HepG2 (cell line): Measurements from ENCODE around the gene ZER1. TPM values are rescaled to one million over a fixed set of nuclear protein-coding genes. Genes with fewer than 3 reads are reported as not detected.

Experiments
- ATAC-seq: fragments of 200-7000 bp; cut with Tn5 transposase; 3 replicates; pipeline ENCODE4 v1.9.1; 2020; ENCODE audit warnings: mild to moderate bottlenecking, moderate library complexity
- BruUV-seq: library from RNA; stranded (reverse); fragments of 400-500 nt; replicated peaks from 2 replicates; lab custom pipeline; 2021; lab: Mats Ljungman, UMichigan
- CTCF ChIA-PET: fragments of 300-600 bp; formaldehyde crosslinking; extraction: SDS; loops from one replicate; lab custom pipeline; 2021; ENCODE audit warnings: low total read pairs, inconsistent platforms, low intra/inter-chr PET ratio; lab: Yijun Ruan, JAX
- POLR2A ChIA-PET: fragments of 350-600 bp; sonication (Branson Sonifier 250); formaldehyde crosslinking; loops from one replicate; lab custom pipeline; 2020; ENCODE audit warnings: antibody characterized with exemption, inconsistent platforms; lab: Yijun Ruan, JAX
- DNase-seq: peaks from one replicate; pipeline ENCODE4 v3.0.0-alpha.2; 2015; ENCODE audit warnings: low spot score
- FAIRE-seq: peaks from 3 replicates; lab custom pipeline; 2011; peaks lifted over from hg19 to GRCh38; lab: Jason Lieb, UNC
- H2AFZ ChIP-seq: one replicate; pipeline ENCODE4 v1.6.1; 2011; ENCODE audit warnings: low read length, inconsistent platforms
- H3K27ac ChIP-seq: fragments of 300-600 bp; 3 replicates; pipeline ENCODE4 v1.8.0; 2011; ENCODE audit warnings: mixed run types, mild to moderate bottlenecking, mixed read lengths, low read length, inconsistent platforms; ENCODE audit not compliant: insufficient read depth; ENCODE audit errors: extremely low read length
- H3K27me3 ChIP-seq, 2 experiments: fragments of 200-600 bp in 1 of 2; 2 replicates in 1 of 2; 3 replicates in 1 of 2; pipeline versions ENCODE4 v1.6.0 to v1.8.0; 2011; ENCODE audit warnings: low read length in 2 of 2, mild to moderate bottlenecking in 2 of 2, moderate library complexity in 2 of 2, inconsistent platforms in 1 of 2; ENCODE audit not compliant: insufficient read depth in 2 of 2, control insufficient read depth in 1 of 2
- H3K36me3 ChIP-seq, 2 experiments: fragments of 200-600 bp in 1 of 2; replicated peaks in 1 of 2; 2 replicates in 1 of 2; 3 replicates in 1 of 2; pipeline versions ENCODE4 v1.5.1 to v1.8.0; 2011; ENCODE audit warnings: low read length in 2 of 2, inconsistent platforms in 1 of 2; ENCODE audit not compliant: insufficient read depth in 2 of 2, control insufficient read depth in 1 of 2
- H3K4me1 ChIP-seq: 2 replicates; pipeline ENCODE4 v1.5.1; 2012; ENCODE audit warnings: low read length, inconsistent platforms; ENCODE audit not compliant: insufficient read depth
- H3K4me2 ChIP-seq: 2 replicates; pipeline ENCODE4 v1.6.0; 2011; ENCODE audit warnings: low read depth, low read length, inconsistent platforms
- H3K4me3 ChIP-seq, 3 experiments: fragments of 200-600 bp in 1 of 3; sonication (generic), shearing (Covaris generic) in 1 of 3; replicated peaks in 1 of 3; 2 replicates each; pipeline ENCODE4 v1.5.1; 2011 to 2016; ENCODE audit warnings: low read length in 3 of 3, inconsistent platforms in 2 of 3, low read depth in 2 of 3, mild to moderate bottlenecking in 2 of 3, control low read depth in 1 of 3, mixed read lengths in 1 of 3; ENCODE audit not compliant: insufficient read depth in 1 of 3
- H3K79me2 ChIP-seq: one replicate; pipeline ENCODE4 v1.6.1; 2011; ENCODE audit warnings: low read length, inconsistent platforms; ENCODE audit not compliant: insufficient read depth
- H3K9ac ChIP-seq: 2 replicates; pipeline ENCODE4 v1.6.0; 2011; ENCODE audit warnings: mild to moderate bottlenecking, low read depth, low read length, inconsistent platforms; ENCODE audit not compliant: insufficient read depth
- H3K9me3 ChIP-seq: 2 replicates; pipeline ENCODE4 v1.5.1; 2012; ENCODE audit warnings: mild to moderate bottlenecking, low read length
- H4K20me1 ChIP-seq: 2 replicates; pipeline ENCODE4 v1.6.0; 2011; ENCODE audit warnings: inconsistent platforms, mild to moderate bottlenecking, low read length, moderate library complexity; ENCODE audit not compliant: insufficient read depth
- AGO2 ChIP-seq: fragments of 200-400 bp; formaldehyde crosslinking; optimal IDR thresholded peaks from 2 replicates; pipeline ENCODE3; 2017; ENCODE audit warnings: mild to moderate bottlenecking, low read depth, low read length, moderate library complexity
- MED8 ChIP-seq: sonication (generic); formaldehyde crosslinking; IDR thresholded peaks from 2 replicates; pipeline ENCODE4 v1.8.1; 2023; ENCODE audit warnings: mild to moderate bottlenecking, missing genetic modification reagents; ENCODE audit not compliant: insufficient replicate concordance
- WGBS: methylation state at CpG from one replicate; pipeline ENCODE4 v1.1.6; 2017; ENCODE audit warnings: low lambda C conversion rate; 5-methylcytosine and 5-hydroxymethylcytosine counted together
- in situ Hi-C: cut with HindIII; loops from 2 replicates; pipeline ENCODE4 v1.10.0; 2017; ENCODE audit warnings: low pct_unique_long_range_greater_than_20kb; ENCODE audit not compliant: extremely low pct_ligation_motif_present
- intact Hi-C: fragments of 100-400 bp; cut with micrococcal nuclease; formaldehyde crosslinking; loops from one replicate; pipeline ENCODE4 v1.10.0; 2022; ENCODE audit not compliant: unreplicated experiment
- polyA plus RNA-seq, 8 experiments: library from polyadenylated mRNA; depleted of rRNA in 3 of 8; stranded (reverse) in 7 of 8; unstranded in 1 of 8; fragments of >200 nt; fragmentation: Illumina TruSeq in 4 of 8; extraction: Trizol in 4 of 8; gene quantifications; 2 replicates each; pipeline versions ENCODE4 v1.2.1 to v1.2.3, GENCODE V29; 2011 to 2016; ENCODE audit warnings: low read depth in 4 of 8, missing spikeins in 1 of 8, mixed read lengths in 1 of 8; ENCODE audit not compliant: insufficient read depth in 1 of 8
- total RNA-seq, 5 experiments: library from RNA; depleted of rRNA; stranded (reverse); fragments of >200 nt; fragmentation: Illumina TruSeq; extraction: Trizol; gene quantifications; 2 replicates each; pipeline ENCODE4 v1.2.3, GENCODE V29; 2016; ENCODE audit warnings: low read depth in 1 of 5
- TF ChIP-seq, protein P1 (sequence below): sonication (generic); formaldehyde crosslinking; IDR thresholded peaks from 2 replicates; pipeline ENCODE4; 2020; ENCODE audit warnings: missing genetic modification reagents, mild to moderate bottlenecking, borderline replicate concordance

The ZER1 gene
- total and polyA plus RNA-seq, 2 of the 13 experiments (the other 11 are each of a cell fraction or from before 2014, with no cell fraction given) = 7.7 to 40.0 TPM

DNA sequence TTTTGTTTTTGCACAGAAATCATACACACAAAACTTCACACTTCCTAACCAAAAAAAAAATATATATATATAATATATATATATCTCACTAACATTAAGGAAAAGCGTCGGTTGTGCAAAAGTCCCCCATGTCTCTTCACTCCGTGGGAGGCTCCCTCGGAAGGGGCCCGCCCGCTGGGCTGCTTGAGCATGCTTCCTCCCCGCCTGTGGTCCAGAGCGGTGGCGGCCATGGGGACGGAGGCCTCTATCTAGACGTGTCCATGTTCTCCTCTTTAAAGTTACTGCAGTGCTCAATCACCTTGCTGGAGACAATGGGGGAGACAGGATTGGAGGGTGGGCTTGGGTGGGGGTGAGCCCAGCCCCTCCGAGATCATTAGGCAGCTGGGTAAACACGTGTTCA, 40.6 kb downstream of the ZER1 start (continued):
- no peak for TF ChIP-seq MED8 (CRISPR knock-in tag)

DNA sequence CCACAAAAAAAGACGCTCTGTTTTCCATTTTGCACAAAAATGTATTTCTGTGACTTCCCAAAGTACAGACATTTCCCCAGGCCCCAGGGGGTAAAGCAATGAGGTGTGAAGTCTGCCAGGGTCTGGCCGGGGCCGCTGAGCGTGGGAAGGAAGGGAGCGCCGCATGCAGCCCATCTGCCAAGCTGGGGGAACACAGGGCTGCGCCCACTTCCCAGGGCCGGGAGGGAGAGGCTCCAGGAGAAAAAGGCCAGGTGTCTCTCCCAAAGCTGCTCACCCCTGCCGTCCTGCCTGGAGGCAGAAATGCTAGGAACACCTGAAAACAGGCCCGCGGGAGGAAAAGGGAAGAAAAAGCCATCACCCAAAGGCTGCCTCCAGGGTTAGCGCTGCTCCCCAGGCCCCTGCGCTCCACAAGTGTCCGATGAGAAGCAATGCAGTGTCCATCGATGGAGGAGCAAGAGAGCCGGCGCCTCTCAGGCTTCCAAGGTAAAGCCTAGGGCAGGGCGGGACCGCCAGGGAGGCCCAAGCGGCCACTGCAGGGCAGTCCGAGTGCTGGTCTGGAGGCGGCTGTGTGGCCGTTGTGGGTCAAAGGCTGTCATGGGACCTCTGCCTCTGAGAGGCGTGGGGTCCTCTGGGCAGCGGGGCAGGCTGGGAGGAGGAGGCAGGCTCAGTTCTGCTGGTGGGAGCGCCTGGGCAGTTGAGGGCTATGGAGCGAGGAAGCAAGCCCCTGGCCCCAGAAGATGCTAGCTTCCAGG, 41.8 kb downstream of the ZER1 start:
- Histone ChIP-seq H3K27me3 (no peaks in the 10 kb centered on the region), H3K36me3 (no peaks in the 10 kb centered on the region), H4K20me1 (no peaks in the 10 kb centered on the region), H3K4me2 (no peak overlapping the region), H2AFZ (no peak overlapping the region), H3K79me2 (no peaks in the 10 kb centered on the region), H3K4me3 (no peak overlapping the region), H3K9me3 (no peaks in the 10 kb centered on the region), H3K4me1 (peaks cover 35% of the 10 kb centered on the region), H3K27ac (no peak overlapping the region), H3K9ac (no peak overlapping the region)
- BruUV-seq = no TSS peak
- TF ChIP-seq, protein P1, sequence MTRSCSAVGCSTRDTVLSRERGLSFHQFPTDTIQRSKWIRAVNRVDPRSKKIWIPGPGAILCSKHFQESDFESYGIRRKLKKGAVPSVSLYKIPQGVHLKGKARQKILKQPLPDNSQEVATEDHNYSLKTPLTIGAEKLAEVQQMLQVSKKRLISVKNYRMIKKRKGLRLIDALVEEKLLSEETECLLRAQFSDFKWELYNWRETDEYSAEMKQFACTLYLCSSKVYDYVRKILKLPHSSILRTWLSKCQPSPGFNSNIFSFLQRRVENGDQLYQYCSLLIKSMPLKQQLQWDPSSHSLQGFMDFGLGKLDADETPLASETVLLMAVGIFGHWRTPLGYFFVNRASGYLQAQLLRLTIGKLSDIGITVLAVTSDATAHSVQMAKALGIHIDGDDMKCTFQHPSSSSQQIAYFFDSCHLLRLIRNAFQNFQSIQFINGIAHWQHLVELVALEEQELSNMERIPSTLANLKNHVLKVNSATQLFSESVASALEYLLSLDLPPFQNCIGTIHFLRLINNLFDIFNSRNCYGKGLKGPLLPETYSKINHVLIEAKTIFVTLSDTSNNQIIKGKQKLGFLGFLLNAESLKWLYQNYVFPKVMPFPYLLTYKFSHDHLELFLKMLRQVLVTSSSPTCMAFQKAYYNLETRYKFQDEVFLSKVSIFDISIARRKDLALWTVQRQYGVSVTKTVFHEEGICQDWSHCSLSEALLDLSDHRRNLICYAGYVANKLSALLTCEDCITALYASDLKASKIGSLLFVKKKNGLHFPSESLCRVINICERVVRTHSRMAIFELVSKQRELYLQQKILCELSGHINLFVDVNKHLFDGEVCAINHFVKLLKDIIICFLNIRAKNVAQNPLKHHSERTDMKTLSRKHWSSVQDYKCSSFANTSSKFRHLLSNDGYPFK = no peak
- peak; percentile 66 for TF ChIP-seq AGO2
- CTCF ChIA-PET = no interaction called here
- in situ Hi-C loops (no loop called here), intact Hi-C loops (no loop called here)
- POLR2A ChIA-PET = no interaction called here
- DNase-seq (no peak), FAIRE-seq (no peak), ATAC-seq (no peak)
- WGBS = 93% methylated on average over 27 of the region's 27 CpGs
